Measurements from ENCODE around the gene SLC9C1.
A peak's percentile ranks its signal among the peaks of the same experiment; 100 is the strongest.

SLC9C1 gene

DNA sequence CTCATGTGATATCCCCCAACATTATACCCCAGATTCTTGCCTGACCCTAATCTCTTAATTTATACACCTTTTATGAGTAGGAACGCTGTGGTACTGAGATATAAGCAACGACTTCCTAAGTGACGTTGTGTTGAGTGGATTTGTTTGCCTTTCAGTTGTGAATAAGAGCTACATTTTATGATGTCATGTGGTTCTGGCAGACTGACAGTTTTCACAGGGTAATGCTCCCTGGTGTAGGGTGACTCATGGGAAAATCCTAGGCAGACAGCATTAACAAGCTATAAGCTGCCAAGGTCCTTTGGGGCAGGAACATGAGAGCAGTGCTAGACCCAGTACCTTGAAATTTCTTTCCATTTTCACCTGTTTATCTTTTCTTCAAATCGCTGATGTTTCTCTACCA, 196.6 kb downstream of the SLC9C1 start:
- DNase-seq, result peak; percentile 86

DNA sequence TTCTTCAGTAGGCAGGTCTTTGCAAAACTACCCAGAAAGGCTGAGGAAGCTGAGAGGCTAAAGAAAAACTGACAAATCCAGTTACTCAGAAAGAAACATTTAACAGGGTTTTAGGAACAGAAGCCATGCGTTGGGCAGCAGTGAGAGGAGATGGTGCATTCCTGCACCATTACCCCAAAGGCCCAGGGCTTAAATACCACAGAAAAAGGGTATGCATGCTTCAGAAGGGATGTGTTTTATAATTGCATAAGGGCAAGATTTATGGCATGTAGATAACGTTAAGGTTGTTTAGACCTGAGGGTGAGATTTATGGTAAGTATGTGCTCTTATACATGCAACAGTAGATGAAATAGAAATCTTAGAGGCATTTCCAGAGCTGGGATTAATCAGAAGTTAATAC, 197.8 kb downstream of the SLC9C1 start:
- no peak for DNase-seq

DNA sequence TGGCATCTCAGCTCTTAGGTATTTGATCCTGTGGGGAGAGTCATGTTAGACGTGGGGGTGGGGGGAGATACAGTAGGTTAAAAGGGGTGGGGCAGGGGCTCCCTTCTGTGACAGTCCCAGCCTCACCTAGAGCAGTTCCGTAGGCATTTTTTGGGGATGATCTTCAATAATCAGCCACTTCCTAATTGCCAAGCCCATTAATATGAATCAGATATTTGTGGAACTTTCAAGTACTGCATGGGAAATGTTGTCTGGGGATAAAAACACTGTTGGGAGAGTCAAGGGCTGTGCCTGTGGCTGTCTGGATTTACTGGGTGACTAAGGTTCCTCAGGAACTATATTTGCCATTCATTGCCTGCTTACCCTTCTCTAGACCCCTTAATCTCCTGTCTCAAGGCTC, 198.3 kb downstream of the SLC9C1 start:
- no peak for DNase-seq

DNA sequence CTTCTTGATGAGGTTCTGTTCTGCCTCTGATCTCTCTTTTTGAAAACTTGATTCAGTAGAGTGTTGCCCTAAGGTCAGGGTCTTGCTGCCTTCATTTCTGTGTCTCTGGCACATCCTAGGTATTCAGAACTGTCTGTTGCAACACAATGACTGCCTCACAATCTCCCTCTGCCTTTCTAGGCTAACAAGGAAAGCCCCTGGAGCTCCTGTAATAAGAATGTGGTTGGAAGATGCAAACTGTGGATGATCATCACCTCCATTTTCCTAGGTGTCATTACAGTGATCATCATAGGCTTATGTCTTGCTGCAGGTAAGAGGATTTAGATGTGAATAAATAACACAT, 200.9 kb downstream of the SLC9C1 start:
- DNase-seq, result no peak

DNA sequence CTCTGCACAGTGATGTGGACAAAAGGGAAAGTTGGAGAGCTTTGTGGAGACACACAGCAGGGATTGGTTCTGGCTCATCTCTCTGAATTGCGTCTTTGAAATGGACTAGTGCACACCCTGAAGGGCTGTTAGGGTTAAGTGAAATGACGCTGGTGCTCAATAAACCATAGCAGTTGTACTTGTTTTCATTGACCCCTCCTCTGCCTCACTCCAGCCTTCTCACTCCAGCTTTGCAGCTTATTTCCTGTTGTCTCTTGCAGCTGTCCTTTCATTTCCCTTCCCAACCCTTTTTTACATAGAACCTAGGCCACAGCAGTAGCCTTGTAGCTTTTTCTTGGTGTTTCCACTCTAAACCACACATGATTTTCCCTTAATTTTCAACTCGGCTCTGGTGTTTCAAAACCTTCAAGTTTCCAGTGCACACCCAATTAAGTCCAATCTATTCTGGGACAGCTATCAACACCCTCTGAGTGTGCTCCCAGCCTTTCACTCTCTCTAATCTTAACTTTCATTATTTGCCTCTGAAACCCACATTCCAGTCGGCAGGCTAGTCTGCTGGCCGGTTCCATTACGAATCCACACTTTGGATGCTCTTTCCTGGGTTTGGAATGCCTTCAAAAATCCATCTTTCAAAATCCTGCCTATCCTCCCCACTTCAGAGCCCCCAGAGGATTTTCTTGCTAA, 201.4 kb downstream of the SLC9C1 start:
- DNase-seq, result no peak

DNA sequence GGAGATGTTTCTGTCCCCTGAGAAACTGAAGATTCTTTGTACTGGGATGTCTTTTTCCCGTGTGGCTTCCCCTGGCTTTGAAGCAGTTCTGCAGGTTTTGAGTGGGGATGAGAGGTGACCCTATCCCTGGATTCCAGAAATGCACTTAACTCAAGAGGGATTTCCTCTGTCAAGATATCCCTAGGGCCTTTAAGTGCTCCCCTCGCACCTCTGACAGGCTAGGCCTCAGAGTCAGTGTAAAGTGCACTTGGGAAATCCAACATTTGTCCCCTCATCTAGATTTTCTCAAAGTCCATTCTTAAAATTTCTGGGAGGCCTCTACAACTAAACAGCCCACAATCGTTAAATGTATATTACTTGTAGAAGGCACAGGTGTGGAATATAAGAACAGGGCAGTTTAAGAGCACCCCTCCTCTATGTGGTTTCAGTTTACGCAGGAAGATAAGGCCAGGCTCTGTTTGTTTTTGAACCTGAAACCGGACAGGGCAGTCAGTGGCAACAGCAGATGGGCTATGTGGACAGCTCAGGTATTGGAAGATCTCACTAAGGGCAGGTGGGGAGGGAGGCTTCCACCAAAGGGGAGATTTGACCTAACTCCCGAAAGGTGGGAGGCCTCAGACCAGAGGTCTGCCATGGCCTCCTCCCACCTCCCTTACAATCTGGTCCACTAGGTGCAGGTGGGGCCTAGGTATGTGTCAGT, 203.0 kb downstream of the SLC9C1 start:
- DNase-seq, result no peak
